Neural progenitor cell (in vitro differentiated cells): ENCODE data around the gene APOBEC3C.

Experiments used
- EZH2 ChIP-seq: fragments of 200-600 bp; sonication (generic); IDR thresholded peaks from 2 replicates; pipeline ENCODE4 v1.6.1; 2017; ENCODE audit warnings: antibody characterized with exemption, mild to moderate bottlenecking, moderate library complexity
- EZH2phosphoT487 ChIP-seq: fragments of 200-600 bp; sonication (generic); IDR thresholded peaks from 2 replicates; pipeline ENCODE4 v1.6.1; 2017; ENCODE audit warnings: antibody characterized with exemption
- TF ChIP-seq, protein P1 (sequence below): fragments of 200-600 bp; sonication (generic); IDR thresholded peaks from 2 replicates; pipeline ENCODE4 v1.5.1; 2017; ENCODE audit warnings: antibody characterized with exemption, mild to moderate bottlenecking

DNA sequence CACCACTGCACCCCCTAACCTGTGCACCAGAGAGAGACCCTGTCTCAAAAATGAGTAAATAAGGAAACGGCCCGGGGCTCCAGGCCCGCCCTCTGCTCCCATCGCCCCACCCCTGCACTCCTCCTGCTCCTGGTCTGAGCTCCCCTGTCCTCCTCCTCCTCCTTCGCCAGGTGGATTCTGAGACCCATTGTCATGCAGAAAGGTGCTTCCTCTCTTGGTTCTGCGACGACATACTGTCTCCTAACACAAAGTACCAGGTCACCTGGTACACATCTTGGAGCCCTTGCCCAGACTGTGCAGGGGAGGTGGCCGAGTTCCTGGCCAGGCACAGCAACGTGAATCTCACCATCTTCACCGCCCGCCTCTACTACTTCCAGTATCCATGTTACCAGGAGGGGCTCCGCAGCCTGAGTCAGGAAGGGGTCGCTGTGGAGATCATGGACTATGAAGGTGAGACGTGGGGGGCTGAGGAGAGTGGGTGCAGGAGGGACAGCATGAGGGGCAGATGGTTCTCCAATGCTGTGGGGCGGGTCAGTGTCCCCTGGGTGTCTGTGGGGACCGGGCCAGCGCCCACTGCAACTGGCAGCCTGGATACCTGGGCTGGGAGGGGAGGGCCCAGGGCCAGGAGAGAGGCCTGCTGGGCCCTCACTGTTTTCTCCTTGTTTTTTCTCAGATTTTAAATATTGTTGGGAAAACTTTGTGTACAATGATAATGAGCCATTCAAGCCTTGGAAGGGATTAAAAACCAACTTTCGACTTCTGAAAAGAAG lies 3.7 kb downstream of the APOBEC3C start:
- TF ChIP-seq, protein P1, sequence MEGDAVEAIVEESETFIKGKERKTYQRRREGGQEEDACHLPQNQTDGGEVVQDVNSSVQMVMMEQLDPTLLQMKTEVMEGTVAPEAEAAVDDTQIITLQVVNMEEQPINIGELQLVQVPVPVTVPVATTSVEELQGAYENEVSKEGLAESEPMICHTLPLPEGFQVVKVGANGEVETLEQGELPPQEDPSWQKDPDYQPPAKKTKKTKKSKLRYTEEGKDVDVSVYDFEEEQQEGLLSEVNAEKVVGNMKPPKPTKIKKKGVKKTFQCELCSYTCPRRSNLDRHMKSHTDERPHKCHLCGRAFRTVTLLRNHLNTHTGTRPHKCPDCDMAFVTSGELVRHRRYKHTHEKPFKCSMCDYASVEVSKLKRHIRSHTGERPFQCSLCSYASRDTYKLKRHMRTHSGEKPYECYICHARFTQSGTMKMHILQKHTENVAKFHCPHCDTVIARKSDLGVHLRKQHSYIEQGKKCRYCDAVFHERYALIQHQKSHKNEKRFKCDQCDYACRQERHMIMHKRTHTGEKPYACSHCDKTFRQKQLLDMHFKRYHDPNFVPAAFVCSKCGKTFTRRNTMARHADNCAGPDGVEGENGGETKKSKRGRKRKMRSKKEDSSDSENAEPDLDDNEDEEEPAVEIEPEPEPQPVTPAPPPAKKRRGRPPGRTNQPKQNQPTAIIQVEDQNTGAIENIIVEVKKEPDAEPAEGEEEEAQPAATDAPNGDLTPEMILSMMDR: peak; percentile 17
- TF ChIP-seq EZH2: no peak
- no peak for TF ChIP-seq EZH2phosphoT487
